GM10248 (cell line): Measurements from ENCODE around the gene SLC36A1.
A peak's percentile ranks its signal among the peaks of the same experiment; 100 is the strongest.

Experiments
- CTCF ChIA-PET: fragments of 300-600 bp; sonication (Branson Sonifier 250); formaldehyde crosslinking; extraction: SDS; loops from one replicate; lab custom pipeline; 2021; ENCODE audit warnings: antibody characterized with exemption; lab: Yijun Ruan, JAX
- POLR2A ChIA-PET: fragments of 350-650 bp; sonication (Branson Sonifier 250); formaldehyde crosslinking; extraction: SDS; loops from one replicate; lab custom pipeline; 2020; ENCODE audit warnings: antibody characterized with exemption; lab: Yijun Ruan, JAX
- DNase-seq: peaks from one replicate; pipeline ENCODE4 v3.0.0; 2012; ENCODE audit errors: extremely low spot score
- TF ChIP-seq, protein P1 (sequence below): IDR thresholded peaks from 2 replicates; pipeline ENCODE4 v1.5.1; 2012; ENCODE audit warnings: mild to moderate bottlenecking, low read depth; ENCODE audit errors: extremely low read depth, missing control alignments, control extremely low read depth

Gene SLC36A1

DNA sequence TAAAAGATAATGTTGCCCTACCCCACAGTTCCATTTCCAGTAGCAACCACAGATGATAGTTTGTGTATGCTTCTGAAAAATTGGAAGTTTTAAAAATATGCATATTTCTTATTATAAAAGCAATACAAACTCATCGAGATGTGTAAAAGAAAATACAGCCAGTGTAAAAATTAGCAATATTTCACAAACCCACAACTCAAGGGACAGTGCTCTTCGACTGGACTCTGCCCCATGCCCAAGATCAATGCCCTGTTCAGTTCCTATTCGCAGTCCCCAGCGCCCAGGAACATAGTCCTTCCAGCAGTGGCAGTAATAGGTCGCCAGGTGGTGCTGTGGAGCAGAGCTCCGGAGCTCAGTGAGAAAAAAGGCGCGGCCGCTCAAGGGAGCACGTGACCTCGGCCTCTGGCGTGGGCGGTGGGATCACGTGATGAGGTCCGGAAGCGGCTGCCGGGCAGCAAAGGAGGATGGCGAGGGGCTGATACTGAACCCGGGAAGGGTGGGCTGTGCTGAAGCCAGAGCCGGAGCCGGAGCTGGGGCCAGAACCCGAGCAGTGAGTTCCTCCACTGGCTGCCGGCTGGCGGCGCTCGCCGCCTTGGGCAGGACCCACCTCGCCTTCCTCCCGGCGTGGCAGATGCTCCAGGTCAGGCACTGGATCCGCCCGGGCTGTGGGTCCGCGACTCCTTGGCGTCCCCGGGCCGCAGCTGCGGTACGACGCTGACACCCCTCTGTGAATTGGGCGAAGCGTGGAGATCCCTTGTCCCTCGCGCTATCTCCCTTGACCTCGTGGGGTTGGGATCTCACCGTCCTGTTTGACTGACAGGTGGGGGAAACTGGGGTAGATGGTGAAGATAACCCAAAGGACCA, at the start of gene SLC36A1:
Gene SLC36A1, plus strand, starts transcription at position 430 of the 864 bp plus-strand sequence. CDS start 11,190 bp downstream, outside the sequence.
- peak; percentile 94 for DNase-seq
- POLR2A ChIA-PET = interaction anchor here (0.6 to 1.0 kb wide), 3 partner anchors 205 to 1067 kb away, joined by 3 to 6 read pairs (median 3); partner anchors contain the start of gene ATOX1
- CTCF ChIA-PET = interaction anchor here (0.7 to 6.9 kb wide), 42 partner anchors 11 to 1056 kb away, joined by 3 to 87 read pairs (median 4); partner anchors contain the start of genes G3BP1 and SPARC
- TF ChIP-seq, protein P1, sequence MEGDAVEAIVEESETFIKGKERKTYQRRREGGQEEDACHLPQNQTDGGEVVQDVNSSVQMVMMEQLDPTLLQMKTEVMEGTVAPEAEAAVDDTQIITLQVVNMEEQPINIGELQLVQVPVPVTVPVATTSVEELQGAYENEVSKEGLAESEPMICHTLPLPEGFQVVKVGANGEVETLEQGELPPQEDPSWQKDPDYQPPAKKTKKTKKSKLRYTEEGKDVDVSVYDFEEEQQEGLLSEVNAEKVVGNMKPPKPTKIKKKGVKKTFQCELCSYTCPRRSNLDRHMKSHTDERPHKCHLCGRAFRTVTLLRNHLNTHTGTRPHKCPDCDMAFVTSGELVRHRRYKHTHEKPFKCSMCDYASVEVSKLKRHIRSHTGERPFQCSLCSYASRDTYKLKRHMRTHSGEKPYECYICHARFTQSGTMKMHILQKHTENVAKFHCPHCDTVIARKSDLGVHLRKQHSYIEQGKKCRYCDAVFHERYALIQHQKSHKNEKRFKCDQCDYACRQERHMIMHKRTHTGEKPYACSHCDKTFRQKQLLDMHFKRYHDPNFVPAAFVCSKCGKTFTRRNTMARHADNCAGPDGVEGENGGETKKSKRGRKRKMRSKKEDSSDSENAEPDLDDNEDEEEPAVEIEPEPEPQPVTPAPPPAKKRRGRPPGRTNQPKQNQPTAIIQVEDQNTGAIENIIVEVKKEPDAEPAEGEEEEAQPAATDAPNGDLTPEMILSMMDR = peak; percentile 92

DNA sequence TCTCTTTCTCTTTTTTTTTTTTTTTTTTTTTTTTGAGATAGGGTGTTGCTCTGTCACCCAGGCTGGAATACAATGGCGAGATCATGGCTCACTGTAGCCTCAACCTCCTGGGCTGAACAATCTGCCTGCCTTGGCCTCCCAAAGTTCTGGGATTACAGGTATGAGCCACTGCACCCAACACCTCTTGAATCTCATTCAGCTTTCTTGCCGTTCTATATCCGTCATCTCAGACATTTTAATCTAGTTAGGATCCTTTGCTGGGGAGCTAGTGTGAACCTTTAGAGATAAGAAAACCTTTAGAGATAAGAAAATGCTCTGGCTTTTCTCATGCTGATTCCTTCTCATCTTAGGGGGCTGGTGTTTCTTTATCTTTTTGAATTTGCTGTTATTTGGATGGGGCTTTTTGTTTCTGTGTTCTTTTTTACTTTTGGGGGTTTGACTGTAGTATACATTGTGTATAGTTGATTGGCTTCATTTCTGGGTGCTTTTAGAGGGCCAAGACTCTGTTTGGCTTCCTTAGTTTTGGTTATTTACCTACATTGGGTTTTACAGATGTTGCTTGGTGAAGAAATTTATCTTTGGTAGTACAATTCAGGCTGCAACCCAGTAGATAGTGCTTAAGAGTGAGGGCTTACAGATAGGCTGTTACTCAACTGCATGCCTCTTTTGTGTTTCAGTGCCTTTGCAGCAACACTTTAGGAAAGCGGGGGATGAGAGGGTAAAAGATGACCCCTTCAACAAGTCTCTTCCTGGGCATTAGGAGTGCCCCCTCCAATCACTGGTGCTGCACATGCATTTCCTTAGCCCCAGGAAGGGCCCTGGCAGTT, 41.9 kb upstream of the SLC36A1 start:
- TF ChIP-seq, protein P1 = no peak
- ChIA-PET POLR2A (no interaction called here), CTCF (interaction anchor here (1.1 kb wide), 1 partner anchor 32 kb away, joined by 4 read pairs; no protein-coding TSS in a partner anchor)
- DNase-seq = no peak

DNA sequence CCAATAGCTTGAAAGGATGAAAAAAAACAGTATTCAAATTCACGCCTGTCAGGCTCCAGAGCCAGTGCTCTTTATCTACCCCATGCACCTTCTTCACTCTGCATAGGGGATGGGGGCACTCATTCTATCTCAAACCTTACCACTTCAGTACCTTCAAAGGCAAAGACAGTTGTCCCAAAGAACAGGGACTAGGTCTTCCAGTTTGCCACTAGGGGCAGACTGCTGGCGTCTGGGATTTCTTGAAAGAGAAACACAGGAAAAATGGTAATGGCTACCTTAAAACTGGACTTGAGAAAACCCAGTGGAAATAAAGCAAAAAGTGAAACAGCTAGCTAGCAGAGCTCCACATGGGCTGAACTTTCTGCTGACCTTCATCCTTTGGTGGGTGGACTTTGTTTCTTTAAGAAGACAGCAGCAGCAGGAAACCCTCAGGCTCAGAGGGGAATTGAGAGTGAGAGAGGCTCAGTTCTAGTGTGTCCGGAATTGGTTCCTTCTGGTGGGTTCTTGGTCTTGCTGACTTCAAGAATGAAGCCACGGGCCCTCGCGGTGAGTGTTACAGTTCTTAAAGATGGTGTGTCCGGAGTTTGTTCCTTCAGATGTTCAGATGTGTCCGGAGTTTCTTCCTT, 41.0 kb upstream of the SLC36A1 start:
- ChIA-PET CTCF (interaction anchor here (0.9 to 1.1 kb wide), 2 partner anchors 16 to 31 kb away, joined by 4 read pairs; no protein-coding TSS in a partner anchor), POLR2A (no interaction called here)
- DNase-seq = no peak
- TF ChIP-seq, protein P1 = no peak

DNA sequence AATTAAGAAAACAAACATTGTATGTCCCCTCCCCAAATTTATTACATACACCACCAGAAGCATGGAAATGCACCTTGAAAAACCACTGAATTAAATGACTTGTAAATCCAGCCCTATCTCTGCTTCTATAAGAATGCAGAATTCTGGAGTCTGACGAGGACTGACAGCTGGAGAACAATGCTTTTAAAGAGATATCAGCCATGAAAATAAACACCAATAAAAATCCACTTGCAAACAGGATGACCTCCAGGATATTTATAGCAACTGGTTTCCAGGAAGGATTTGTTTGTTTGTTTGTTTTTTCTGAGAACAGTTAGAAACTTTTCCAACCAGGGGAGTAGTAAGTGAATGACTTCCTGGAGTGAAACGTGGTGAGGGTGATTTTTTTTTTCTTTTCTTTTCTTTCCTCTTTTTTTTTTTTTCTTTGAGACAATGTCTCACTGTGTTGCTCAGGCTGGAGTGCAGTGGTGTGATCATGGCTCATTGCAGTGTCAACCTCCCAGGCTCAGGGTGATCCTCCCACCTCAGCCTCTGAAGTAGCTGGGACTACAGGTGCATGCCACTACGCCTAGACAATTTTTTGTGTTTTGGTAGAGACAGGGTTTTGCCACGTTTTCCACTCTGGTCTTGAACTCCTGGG, 38.7 kb upstream of the SLC36A1 start:
- DNase-seq = no peak
- ChIA-PET POLR2A (no interaction called here), CTCF (no interaction called here)
- TF ChIP-seq, protein P1 = no peak

DNA sequence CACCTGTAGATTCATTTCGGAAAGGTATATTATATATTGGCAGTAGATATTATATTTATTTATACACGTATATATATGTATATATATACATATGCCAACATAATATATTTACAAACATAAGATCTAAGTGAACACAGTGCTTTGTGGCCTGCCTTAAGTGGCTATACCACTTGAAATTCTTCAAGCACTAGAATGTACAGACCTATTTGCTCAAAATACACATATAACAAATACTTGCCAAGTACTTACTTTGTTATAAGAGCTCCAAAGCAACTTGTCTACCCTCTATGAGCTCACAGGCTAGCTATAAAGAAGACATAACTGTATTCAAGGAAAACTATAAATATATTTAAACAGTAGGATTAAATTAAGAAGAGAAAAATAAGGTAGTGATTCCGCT, 33.6 kb upstream of the SLC36A1 start:
- no peak for DNase-seq

More for the DNA sequence above, 33.6 kb upstream of the SLC36A1 start:
- TF ChIP-seq, protein P1 = no peak
- ChIA-PET POLR2A (no interaction called here), CTCF (interaction anchor here (0.9 to 1.5 kb wide), 3 partner anchors 9 to 34 kb away, joined by 3 to 5 read pairs (median 4); partner anchors contain the start of gene SLC36A1)
